NOMO-1 (cell line): Measurements from ENCODE around the gene NKIRAS2.

ENCODE experiments used
- DNase-seq, 2 experiments: peaks; one replicate each; lab custom pipeline; 2025; ENCODE audit not compliant: unreplicated experiment in 2 of 2; lab: John Stamatoyannopoulos, UW

The NKIRAS2 gene

GRCh38 chr17:42053731-42054500 lies 34.0 kb downstream of the NKIRAS2 start:
- DNase-seq: no peak

DNA sequence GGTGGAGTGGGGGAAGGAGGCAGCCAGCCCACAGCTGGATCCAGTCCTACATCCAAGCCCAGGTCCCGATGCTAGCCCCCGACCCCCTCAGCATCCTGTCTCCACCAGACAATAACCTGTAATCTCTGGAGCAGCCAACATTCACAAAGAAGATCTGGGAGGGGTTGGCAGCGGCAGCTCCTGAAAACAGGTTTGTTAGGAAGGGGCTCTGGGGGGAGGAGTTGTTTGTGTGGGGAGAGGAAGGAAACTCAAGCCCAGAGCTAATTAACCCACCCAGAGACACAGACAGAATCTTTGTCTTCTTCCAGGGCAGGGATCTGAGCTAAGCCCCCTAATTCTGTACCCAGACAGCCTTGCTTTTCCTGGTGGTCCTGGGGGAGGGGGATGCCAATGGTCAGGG lies 35.1 kb downstream of the NKIRAS2 start:
- DNase-seq: no peak

GRCh38 chr17:42055496-42055895 lies 35.6 kb downstream of the NKIRAS2 start:
- DNase-seq: no peak

DNA sequence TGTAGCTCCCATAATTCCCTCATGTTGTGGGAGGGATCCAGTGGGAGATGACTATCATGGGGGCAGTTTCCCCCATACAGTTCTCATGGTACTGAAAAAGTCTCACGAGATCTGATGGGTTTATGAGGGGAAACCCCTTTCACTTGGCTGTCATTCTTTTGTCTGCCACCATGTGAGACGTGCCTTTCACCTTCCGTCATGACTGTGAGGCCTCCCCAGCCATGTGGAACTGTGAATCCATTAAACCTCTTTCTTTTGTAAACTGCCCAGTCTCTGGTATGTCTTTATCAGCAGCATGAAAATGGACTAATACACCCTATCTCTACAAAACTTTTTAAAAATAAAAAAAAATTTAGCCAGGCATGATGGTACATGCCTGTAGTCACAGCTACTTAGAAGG lies 36.7 kb downstream of the NKIRAS2 start:
- DNase-seq: no peak

- DNase-seq: no peak
Observed at GRCh38 chr17:42058063-42058462, 38.2 kb downstream of the NKIRAS2 start.

DNA sequence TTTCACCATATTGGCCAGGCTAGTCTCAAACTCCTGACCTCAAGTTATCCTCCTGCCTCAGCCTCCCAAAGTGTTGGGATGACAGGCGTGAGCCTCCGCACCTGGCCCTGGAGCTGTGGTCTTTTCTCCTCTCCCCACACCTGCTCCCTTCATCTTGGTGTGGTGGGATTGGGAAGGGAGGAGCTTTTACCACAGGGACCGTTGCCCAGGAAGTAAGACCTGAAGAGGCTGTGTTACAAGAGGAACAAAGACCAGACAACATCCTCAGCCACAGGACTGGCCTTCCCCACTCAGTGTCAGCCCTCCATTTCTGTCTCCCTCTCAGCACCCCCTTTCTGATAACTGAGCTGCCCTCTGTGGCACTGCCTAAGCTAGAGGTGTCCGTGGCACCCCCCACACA lies 39.9 kb downstream of the NKIRAS2 start:
- no peak for DNase-seq

- no peak for DNase-seq
Observed at GRCh38 chr17:42060231-42060630, 40.3 kb downstream of the NKIRAS2 start.

DNA sequence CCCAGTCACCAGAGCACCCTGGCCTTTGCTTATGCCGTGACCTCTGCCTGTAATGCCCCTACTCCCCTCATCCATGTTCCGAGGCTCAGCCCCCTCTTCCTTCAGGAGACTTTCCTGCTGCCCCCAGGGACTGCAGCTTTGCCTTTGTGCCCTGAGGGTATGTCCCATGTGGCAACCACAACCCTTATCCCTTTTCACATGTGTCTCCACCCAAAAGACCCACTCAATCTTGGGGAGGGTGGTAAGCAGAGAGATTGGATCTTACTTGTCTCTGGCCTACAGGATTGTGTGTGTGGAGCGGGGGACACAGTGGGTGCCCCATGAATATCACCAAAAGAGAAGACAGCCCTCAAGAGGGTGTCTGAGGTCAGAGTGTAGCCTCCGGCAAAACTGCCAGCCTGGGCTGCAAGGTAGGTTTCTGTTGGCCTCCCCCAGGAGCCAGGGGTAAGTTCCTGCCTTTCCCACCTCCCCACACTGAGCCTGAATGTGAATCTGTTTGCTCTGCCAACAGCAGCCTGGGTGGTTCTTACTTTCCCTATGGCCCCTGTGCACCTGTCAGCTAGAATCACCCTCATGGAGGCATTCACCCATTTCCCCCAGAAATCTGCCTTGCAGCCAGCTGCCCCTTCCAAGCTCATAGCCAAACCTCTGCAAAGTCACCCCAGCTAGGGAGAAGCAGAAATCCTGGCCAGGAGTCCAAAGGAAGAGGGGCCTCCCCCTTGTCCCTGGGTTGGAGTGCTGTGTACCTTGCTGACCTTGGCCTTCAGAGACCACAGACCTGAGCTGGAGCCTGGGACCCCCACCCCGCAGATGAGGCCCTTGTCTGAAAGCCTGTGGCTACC lies 42.0 kb downstream of the NKIRAS2 start:
- no peak for DNase-seq

- no peak for DNase-seq
Observed at GRCh38 chr17:42062681-42063080, 42.8 kb downstream of the NKIRAS2 start.

DNA sequence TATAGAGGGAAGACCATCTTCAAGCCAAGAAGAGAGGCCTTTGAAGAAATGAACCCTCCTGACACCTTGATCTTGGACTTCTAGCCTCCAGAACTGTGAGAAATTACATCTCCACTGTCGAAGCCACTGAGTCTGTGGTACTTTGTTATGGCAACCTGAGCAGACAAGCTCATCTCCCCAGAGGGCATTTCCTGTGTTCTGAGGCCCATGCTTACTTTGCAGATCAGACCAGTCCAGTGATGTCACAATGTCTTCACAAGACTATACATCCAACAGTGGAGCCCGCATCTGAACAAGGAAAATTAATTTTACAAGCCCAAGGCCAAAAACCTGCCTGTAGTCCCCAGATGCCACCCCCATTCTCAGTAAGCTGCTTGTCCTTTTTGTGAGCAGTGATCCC lies 45.3 kb downstream of the NKIRAS2 start:
- DNase-seq: no peak

DNA sequence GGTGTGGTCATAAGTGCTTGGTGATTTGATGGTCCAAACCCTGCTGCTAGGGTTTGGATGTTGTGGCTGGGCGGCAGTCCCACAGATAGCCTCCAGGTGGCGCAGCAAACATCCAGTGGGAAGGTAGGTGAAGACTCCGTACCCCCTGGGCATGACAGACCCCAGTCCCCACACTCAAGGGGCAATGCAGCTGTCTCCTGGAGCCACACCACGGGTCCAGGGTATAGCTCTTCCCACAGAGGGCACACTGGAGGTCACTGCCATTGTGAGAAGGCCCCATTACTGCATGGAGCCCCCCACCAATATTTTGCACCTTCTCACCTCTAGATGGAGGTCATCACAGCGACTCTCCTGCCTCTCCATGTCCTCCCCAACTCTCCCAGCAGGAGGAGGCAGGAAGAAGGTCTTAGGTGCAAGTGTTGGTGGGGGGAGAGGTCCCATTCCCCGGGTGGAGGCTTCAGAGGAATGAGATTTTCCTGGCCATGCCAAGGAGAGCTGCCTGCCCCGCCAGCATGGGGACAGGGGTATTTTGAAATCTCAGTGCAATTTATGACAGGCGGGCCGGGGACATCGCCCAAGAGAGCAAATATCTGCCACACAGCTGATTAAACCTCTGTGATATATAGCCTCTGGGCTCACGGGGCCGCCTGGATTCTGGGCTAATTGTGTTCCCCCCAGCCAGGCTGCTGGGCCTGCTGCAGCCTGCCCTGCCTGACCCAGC lies 47.6 kb downstream of the NKIRAS2 start:
- DNase-seq: peak in 1 of 2 experiments; percentile 35

DNA sequence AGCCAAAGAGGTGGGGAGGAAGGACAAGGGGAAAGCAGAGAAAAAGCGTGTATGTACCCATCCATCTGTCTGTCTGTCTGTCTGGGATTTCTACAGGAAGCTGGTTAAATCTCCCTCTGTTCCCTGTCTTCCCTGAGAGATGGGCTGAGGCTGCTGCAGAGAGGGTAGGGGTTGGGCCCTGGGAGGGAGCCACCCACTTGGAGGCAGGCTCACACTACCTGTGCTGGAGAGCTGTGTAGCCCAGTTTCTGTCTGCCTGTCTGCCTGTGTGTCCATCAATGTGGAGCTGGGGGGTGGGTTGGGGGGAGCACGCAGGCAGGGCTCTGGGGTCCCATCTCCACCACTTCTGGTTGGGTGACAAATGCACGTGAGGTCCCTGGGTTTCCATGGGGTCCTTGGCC lies 49.1 kb downstream of the NKIRAS2 start:
- DNase-seq: no peak

- DNase-seq: no peak
Observed at GRCh38 chr17:42071810-42072209, 51.9 kb downstream of the NKIRAS2 start.

GRCh38 chr17:42072323-42073187 lies 52.7 kb downstream of the NKIRAS2 start:
- DNase-seq: peak in 1 of 2 experiments; percentile 10
